HG02588 (cell line): ENCODE data around the gene AKT1.
"Not testable (repeated sequence)": the region's sequence is repeated elsewhere in the genome, so short reads cannot be mapped to it uniquely, and the experiment has no call there.

Experiments
- ATAC-seq: cut with Tn5 transposase; IDR thresholded peaks from one replicate; pipeline ENCODE4 v1.9.1; 2021; ENCODE audit warnings: mild to moderate bottlenecking, moderate library complexity; ENCODE audit not compliant: unreplicated experiment

Gene AKT1

DNA sequence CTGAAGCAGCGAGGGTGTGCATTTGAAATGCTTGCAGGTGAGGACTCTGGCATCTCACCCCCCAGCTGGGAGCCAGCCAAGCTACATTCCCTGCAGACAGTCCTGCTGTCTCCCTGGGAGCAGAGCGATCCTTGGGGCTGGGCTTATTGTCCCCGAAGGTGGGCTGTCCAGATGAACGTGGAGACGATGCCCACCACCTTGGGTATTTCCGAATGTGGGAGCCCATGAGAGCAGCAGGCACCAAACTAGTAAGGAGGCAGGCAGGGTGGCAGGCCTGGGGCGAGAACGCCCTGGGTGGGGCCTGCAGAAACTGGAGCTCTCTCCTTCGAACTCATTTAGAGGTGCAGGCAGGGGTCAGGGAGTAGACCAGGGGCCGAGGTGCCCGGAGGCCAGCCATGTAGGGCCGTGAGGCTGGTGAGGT is 23.8 kb upstream of the AKT1 start:
- ATAC-seq = no peak

DNA sequence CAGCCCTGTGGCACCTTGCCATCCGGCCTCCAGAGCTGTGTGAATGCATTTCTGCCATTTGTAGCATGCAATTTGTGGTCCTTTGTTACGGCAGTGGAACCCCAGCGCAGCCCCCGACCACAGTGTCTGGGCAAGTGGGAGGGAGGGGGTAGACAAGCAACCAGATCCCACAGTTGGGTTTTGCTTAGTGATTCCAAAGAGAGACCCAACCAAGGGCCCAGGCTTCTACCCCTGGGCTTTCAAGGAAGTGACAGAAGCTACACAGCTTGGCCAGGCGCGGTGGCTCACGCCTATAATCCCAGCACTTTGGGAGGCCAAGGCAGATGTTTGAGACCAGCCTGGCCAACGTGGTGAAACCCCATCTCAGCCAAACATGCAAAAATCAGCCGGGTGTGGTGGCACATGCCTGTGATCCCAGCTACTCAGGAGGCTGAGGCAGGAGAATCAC is 23.2 kb upstream of the AKT1 start:
- no peak for ATAC-seq

GRCh38 chr14:104817930-104818713 is 22.6 kb upstream of the AKT1 start:
- no peak for ATAC-seq

DNA sequence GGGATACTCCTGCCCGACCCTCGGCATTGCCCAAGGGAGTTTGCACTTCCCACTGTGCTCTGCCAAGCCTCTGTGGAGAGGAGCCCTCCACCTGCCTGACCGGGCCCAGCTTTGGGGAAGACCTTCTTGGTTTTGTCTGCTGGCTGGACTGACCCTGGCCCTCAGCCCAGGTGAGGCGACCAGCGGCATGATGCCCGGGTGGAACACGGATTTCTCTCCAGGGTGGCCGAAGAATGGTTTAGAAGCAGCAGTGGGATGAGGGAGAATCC is 21.0 kb upstream of the AKT1 start:
- ATAC-seq = no peak

GRCh38 chr14:104814701-104815100 is 19.2 kb upstream of the AKT1 start:
- not testable (repeated sequence) for ATAC-seq

DNA sequence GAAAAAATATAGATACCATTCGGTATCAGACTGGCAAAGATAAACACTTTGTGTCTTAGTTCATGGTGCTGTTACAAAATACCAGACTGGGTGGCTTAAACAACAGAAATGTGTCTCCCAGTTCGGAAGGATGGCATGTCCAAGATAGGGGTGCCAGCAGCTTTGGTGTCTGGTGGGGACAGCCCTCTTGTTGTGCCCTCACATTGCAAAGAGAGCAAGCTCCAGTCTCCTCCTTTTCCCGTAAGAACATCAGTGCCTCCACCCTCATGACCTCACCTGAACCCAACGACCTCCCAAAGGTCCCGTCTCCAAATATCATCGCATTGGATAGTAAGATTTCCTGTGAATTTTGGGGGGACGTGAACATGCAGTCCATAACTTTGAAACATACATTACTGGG is 17.7 kb upstream of the AKT1 start:
- ATAC-seq = no peak

DNA sequence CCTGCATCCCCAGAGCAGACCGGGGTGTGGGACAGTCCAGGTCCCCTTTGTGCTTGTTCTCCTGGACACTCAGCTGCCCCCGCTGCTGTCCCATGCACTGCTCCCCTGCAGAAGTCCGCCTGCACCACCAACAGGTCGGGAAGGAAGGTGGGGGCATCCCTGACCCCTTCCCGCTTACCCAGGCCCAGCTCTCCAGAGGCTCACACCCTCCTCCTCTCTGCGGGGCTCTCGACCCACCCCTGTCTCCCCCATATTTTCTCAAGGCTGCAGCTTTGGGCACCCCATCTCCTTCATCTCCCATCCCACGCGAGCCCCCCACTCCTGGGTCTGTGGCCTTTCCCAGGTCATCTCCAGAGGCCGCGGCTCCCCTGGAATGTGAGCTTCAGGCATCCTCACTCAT is 14.8 kb upstream of the AKT1 start:
- no peak for ATAC-seq

DNA sequence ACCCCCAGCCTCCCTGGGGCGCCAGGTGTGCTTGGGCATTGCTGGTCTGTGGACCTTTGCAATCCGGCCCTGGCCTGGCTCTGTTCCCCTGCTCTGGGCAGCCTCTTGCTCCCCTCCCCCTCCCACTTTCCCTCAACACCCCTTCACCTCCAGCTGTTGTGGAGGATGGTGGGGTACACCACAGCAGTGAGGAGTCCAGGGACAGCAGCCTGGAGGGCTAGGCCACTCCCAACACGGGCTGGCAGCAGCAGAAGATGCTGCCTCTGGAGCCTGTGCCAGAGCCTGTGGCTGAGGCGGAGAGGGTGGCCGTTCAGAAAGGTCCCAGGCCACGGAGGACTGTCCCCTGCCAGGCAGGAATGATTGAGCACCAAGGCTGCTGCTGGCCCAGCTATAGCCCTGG is 12.9 kb upstream of the AKT1 start:
- ATAC-seq = no peak

GRCh38 chr14:104806625-104807465 is 11.3 kb upstream of the AKT1 start:
- no peak for ATAC-seq

GRCh38 chr14:104805941-104806624 is 10.5 kb upstream of the AKT1 start:
- no peak for ATAC-seq

DNA sequence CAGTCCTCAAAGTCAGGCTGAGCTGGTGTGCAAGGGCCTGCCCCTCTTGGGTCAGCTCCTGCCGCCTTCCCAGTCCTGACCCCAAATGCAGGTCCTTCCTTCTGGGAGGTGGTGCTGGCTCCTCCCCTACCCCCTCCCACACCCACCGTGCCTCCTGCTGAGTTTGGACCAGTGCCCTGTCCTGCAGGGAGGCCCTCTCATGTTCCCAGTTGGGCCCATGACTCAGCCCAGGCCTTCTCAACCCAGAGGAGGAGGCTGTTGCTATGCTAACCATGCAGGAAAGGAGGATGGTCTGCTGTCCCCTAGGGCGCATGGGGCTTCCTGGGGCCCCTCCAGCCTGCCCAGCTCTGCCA is 9.8 kb upstream of the AKT1 start:
- no peak for ATAC-seq

- ATAC-seq = no peak
These were observed 9.2 kb upstream of the AKT1 start for GRCh38 chr14:104804481-104805325.

- ATAC-seq = no peak
These were observed 8.4 kb upstream of the AKT1 start for GRCh38 chr14:104803912-104804410.

- no peak for ATAC-seq
These were observed 7.8 kb upstream of the AKT1 start for GRCh38 chr14:104803280-104803911.

- ATAC-seq = no peak
These were observed 7.0 kb upstream of the AKT1 start for GRCh38 chr14:104802394-104803184.

DNA sequence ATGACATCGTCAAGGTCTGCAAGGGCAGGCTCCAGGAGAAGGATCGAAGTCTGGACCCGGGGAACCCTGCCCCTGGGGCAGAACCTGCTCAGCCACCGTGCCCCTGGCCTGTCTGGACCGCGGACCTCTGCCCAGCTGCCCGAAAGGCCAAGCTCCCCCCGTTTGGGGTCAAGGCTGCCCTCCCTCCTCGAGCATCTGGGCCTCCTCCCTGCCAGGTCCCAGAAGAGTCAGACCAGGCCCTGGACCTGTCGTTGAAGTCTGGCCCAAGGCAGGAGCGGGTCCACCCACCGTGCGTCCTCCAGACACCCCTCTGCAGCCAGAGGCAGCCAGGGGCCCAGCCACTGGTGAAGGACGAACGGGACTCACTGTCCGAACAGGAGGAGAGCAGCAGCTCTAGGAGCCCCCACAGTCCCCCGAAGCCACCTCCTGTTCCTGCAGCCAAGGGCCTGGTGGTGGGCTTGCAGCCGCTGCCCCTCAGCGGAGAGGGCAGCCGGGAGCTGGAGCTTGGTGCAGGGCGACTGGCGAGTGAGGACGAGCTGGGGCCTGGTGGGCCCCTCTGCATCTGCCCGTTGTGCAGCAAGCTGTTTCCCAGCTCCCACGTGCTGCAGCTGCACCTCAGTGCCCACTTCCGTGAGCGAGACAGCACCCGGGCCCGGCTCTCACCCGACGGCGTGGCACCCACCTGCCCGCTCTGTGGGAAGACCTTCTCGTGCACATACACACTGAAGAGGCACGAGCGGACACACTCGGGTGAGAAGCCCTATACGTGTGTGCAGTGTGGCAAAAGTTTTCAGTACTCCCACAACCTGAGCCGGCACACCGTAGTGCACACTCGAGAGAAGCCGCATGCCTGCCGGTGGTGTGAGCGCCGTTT is 6.2 kb upstream of the AKT1 start:
- no peak for ATAC-seq

DNA sequence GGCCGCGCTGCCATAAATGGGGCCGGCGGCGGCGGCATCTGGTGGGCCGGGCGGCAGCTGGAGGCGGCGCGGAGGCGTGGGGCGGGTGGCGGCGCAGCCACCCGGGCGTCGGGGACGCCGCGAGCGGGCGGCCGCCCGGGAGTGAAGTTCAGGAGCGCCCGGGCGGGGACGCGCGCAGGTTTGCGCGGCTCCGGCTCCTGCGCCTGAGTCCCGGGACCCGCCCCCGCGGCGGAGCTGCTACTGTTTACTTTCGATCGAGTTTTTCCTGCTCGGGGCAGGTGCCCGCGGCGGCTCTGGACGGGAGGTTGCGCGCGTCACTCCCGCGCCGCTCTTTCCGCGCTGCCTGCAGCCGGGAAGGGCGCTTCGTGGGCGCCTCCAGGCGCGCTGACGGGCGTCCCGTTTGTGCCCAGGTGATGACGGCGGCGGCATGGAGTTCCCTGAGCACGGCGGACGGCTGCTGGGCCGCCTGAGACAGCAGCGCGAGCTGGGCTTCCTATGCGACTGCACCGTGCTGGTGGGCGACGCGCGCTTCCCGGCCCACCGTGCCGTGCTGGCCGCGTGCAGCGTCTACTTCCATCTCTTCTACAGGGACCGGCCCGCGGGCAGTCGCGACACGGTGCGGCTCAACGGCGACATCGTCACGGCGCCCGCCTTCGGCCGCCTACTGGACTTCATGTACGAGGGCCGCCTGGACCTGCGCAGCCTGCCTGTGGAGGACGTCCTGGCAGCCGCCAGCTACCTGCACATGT is 5.4 kb upstream of the AKT1 start, which contains the start of gene ZBTB42:
Gene ZBTB42 (plus strand): TSS at position 331 of the 749 bp plus-strand sequence. CDS start 97 bp downstream, at position 428.
- peak; percentile 33 for ATAC-seq
